GM21423 (cell line): ENCODE results near the gene MET.
A peak's percentile ranks its signal among the peaks of the same experiment; 100 is the strongest.

ENCODE experiments used
- ATAC-seq: cut with Tn5 transposase; IDR thresholded peaks from one replicate; pipeline ENCODE4 v1.9.1; 2021; ENCODE audit warnings: mild to moderate bottlenecking, moderate library complexity; ENCODE audit not compliant: unreplicated experiment

Gene MET

DNA sequence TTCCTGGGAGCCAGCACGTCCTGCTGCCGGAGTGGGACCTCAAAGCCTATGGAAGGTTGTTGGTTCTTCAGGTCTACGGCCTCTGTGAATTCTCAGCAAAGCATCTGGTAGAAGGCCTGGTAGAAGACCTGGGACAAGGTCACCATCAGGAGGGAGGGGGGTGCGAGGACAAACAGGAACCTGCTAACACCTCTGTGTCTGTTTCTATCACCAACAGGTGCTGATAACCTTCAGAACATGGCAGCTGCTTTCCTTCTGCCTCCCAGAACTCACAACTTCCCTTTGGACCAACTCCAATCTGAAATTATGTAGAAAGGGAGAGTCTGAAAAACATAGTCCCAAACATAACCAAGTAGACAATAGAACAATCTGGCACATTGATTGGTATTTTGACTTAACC lies 8.3 kb upstream of the MET start:
- no peak for ATAC-seq

DNA sequence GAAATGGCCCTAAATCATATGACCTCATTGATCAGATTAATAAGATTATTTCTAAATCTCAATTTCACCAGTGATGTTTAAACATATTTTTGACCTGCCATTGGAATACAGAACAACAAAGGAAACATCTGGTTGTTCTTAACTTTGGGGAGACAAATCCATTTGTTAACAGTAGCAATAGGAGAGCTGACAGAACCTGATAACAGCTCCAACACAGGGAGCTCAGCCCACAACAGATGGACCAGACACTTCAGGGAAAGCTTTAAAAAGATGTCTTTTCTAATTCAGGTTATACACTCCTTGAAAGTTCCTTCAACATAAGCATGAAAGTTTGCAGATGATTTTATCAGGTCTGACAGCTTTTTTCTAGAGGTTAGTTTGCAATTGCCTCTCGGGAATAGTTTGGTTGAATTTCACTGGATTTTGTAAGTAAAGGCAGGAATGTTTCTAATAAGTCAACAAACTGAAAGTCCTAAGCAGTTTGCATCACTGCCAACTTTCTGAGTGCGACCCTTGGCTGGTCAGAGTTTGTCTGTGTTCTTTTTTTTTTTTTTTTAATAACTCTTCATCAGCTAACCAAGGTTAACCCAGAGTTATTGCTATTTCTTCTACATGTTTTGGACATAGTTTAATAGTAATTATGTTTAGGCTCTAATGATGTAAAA lies 6.5 kb upstream of the MET start:
- no peak for ATAC-seq

DNA sequence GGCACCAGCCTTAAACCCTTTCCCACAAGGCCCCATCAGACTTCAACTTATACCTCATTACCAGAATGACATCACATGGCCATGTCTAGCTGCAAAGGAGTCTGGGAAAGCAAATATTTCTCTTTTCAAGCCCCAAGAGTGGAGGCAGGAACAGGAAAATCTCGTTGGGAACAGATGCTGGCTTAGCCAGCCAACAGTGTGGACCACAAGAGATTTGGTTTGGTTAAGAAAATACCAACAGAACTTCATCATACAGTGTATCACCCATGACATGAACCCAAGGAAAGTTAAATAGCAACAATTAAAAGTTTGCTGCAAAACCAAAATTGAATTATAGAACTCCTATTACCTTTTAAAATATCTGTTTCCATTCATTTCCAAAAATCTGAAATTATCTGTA lies 2.2 kb upstream of the MET start:
- no peak for ATAC-seq

GRCh38 chr7:116670409-116671015 lies 1.5 kb upstream of the MET start:
- ATAC-seq: no peak

DNA sequence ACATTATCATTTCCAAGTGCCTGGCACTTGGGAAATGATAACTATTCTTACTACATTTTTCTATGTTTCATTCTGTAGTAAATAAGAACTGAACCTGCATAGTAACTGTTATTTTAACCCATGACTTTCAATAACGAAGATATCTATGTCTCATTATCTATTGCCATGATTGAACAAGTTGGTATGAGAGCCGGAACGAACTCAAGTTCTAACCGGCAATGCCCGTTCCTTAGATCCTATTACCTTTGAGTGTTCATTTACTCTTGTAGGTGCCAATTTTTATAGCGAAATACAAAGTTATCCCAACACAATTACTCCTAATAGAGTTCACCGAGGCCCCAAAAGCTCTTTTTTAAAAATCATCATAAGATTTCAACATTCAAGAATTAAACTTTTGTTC lies 885 bp upstream of the MET start:
- ATAC-seq: no peak

- no peak for ATAC-seq
Measured at GRCh38 chr7:116672596-116673456, 830 bp downstream of the MET start.

GRCh38 chr7:116673457-116673865 lies 1.5 kb downstream of the MET start:
- no peak for ATAC-seq

DNA sequence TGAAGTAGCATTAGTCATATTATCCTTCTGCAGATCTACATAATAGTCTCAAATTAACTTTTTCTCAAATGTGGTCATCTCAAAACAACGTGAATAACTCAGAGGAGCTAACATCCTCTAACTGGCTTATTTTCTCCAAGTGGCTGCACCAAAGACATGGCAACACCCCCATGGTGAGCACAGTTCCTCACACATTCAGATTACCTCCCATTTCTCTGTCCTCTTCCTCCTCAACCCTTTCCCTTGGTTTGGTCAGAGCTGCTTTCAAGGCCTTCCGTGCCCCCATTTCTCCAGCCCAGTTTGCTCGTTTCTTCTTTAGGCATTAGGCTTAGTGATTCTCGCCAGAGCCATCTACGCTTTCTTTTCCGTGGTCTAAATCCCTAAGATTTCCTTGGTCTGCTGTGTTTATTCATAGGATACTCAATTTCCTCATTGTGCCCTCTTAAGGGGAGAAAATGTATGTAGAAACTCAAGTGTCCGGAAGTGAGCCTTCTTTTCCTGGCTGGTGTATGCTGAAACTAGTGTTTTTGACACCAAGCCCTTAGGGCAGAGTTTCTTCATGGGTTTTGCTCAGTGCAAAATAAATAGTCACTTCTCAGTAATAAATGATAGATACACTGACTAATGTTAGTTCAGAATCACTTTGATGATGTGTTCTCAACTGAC lies 2.6 kb downstream of the MET start:
- no peak for ATAC-seq

GRCh38 chr7:116675812-116676355 lies 3.9 kb downstream of the MET start:
- no peak for ATAC-seq

DNA sequence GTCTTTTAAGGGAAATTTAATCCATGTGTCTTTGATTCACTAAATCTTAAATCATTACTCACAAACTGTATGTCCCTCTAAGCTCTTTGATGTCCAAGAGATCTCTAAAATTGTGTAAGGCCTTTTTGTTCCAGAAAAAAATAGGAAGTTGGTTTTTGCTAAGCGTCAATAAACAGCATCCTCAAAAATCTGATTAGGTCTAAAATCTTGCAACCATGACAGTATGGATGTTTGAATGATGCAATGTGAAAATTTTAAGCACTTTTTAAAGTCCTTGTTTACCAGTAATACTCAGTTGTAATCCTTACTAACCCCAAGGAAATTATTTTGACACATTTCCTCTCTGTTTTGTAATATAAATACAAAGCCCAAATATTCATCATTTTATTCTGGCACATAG lies 6.8 kb downstream of the MET start:
- ATAC-seq: no peak

- no peak for ATAC-seq
Measured at GRCh38 chr7:116679500-116679899, 7.5 kb downstream of the MET start.

DNA sequence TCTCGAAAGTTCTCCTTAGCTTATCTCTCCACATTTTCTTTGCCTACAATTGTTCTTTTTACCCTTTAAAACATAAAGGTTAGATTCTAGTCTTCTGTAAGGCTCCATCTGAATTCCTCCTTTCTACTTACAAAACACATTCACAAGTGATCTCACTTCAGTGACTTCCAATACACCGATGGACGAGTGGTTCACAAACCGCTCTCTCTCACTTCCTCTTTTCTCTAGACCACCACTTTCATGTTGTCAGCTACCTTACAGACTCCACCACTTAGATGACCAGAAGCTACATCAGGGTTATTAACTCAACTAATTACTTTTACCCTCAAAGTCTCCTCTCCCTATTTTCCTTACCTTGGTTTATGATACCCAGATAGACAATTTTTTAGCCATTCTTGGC lies 11.8 kb downstream of the MET start:
- ATAC-seq: peak; percentile 100

DNA sequence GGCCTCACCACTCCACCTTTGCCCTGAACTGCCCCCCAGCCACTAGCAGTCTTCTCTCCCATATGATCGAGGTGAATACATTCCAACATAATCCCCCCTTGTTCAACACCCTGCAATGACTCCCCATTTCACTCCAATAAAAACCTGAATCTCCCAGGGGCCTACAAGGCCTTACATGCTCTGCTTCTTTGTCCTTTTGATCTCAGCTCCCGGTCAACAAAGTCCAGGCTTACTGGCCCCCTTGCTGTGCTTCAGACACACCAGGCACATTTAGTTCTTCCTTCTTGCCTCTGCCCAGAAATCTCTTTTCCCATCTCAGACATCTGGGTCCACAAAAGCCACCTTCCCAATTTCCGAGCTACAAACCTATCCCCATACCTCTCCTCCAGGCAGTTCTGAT lies 14.0 kb downstream of the MET start:
- no peak for ATAC-seq

- no peak for ATAC-seq
Measured at GRCh38 chr7:116686812-116687419, 14.9 kb downstream of the MET start.

DNA sequence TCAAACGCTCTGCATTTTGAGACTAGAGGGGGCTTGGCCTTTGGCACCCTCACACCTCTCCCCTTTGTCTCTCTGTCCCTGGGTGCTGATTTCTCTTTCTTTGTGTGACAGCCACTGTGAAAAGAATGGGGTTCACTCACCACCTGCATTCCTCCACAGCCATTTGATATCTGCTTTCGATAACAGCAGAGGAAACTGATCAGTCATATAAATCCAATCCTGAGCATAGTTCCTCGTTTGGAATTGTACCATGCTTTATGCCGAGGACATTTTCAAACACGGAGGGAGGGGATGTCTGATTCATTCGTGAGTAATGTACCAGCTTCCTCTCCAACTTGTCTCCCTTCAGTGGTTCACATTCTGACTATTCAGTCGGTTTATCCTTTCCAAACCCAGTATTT lies 15.8 kb downstream of the MET start:
- ATAC-seq: no peak

DNA sequence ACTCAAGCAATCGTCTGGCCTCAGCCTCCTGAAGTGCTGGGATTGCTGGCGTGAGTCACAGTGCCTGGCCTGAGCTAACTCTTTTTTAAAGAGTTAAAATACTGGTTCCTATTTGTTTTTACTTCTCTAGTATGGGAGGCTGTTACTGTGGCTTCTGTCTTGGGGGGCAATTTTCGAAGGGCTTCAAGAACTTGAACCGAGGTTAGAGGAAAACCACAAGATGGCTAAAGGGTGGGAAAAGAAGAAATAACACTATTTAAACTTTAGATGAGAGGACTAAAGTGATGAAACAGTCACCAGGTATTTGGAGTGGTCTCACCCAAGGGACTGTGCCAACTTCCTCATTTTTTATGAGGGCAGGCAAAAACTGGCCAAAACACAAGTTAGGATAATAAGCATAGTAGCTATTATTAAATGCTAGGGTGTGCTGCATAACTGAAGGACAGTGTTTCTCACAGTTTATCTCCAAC lies 17.8 kb downstream of the MET start:
- ATAC-seq: no peak

GRCh38 chr7:116691664-116692063 lies 19.7 kb downstream of the MET start:
- no peak for ATAC-seq

- ATAC-seq: no peak
Measured at GRCh38 chr7:116692401-116693308, 20.7 kb downstream of the MET start.

DNA sequence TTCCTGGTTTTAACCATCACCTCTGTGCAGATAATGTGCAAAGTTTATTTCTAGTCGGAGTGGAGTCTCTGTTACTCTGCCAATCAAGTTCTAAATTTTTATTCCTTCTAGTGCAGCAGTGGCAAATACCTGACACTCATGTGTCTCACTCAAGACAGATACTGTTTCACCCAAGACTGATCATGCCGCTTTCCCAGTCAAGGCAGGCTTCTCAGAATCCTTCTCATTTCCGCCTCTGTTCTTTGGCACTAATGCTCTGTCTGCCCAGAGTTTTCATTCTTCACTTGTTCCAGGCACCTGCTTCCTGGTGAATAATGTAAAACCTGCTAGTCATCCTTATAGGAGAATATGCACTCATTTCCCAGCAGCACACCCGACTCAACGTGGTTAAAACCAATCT lies 24.7 kb downstream of the MET start:
- ATAC-seq: no peak

DNA sequence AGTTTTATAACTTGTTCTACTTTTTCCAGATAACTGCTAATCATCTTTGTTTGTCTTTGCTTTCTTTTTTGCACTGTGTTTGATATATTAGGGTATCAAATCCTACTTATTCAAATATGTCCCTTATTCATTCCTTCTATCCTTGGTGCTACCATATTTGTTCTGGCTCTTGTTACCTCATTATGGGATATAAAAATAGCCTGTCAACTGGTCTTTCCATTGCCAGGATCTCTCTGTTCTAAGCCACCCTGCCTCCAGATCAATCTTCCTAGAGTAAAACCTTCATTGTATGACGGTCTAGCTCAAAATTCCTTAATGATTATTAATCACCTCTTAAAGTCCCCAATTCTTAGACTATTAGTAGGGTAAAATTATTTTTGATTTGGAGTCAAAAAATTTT lies 25.2 kb downstream of the MET start:
- no peak for ATAC-seq
